ENCODE measurements around the gene SORL1-AS1.
A peak's percentile ranks its signal among the peaks of the same experiment; 100 is the strongest.
"Not testable (repeated sequence)": the region's sequence is repeated elsewhere in the genome, so short reads cannot be mapped to it uniquely, and the experiment has no call there.

SORL1-AS1 gene

GRCh38 chr11:121452609-121453150 lies at the start of gene SORL1-AS1:
Gene SORL1-AS1 (minus strand): TSS chr11:121452967.
- DNase-seq = peak; percentile 80

GRCh38 chr11:121500717-121501116 lies 48.0 kb upstream of the SORL1-AS1 start:
- no peak for DNase-seq

- no peak for DNase-seq
Observed at GRCh38 chr11:121500275-121500674, 47.5 kb upstream of the SORL1-AS1 start.

GRCh38 chr11:121499405-121499804 lies 46.6 kb upstream of the SORL1-AS1 start:
- no peak for DNase-seq

- DNase-seq = peak; percentile 57
Observed at GRCh38 chr11:121497176-121497998, 44.6 kb upstream of the SORL1-AS1 start.

GRCh38 chr11:121494355-121495099 lies 41.8 kb upstream of the SORL1-AS1 start:
- no peak for DNase-seq

GRCh38 chr11:121489823-121490222 lies 37.1 kb upstream of the SORL1-AS1 start:
- no peak for DNase-seq

DNA sequence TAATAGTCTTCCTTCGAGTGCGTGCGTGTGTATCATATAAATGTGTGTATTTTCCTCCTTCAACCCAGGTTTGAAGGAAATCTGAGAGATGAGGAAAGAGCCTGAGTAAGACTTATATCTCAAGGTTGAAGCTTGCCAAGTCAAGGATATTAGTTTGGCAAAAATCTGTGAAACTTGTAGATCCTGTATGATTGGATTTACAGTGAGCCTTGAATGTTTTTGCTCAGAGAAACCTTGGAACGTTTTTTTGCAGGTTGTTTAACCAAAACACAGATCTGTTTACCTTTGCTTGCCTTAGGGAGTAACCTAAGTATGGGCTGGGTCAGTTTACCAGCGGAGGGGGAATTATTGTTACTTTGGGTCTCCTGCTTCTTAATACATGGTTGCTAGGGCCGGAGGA lies 35.9 kb upstream of the SORL1-AS1 start:
- DNase-seq = no peak

- no peak for DNase-seq
Observed at GRCh38 chr11:121488170-121488569, 35.4 kb upstream of the SORL1-AS1 start.

DNA sequence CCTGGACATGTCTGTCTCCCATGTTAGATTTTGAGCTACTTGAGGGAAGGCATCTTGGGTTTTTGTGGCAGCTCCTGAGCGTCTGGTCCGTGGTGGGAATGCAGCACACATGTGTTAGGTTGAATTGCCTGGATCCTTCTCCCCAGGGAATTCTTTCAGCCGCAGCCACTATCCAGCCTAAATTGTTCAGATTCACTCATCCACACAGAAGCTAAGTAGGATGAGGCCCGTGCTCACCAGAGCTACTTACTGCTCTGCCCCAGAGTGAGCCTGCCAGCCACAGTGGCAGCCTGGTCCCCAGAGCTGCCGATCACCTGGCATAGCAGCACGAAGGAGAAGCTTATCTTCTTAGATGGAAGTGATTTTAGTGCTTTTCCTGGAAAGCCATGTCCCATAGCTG lies 34.4 kb upstream of the SORL1-AS1 start:
- DNase-seq = no peak

DNA sequence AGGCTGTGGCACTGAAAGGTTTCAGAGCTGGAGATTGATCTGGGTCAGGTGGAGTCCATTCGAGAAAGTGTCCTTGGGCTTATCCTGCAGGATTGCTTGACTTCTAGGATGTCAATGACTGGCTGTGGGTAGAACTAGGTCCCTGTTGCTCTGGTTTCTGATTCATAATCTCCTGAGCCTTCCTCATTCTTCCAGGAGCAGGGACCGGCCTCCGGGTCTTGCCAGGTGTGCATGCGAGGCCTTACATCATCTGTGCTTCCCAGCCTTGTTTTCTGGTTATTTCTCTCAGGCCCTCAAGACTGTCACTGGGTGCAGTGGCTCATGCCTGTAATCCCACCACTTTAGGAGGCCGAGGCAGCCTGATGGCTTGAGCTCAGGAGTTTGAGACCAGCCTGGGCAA lies 33.3 kb upstream of the SORL1-AS1 start:
- no peak for DNase-seq

- no peak for DNase-seq
Observed at GRCh38 chr11:121485216-121485615, 32.4 kb upstream of the SORL1-AS1 start.

GRCh38 chr11:121483805-121484480 lies 31.2 kb upstream of the SORL1-AS1 start:
- DNase-seq = no peak

GRCh38 chr11:121482231-121483129 lies 29.7 kb upstream of the SORL1-AS1 start:
- no peak for DNase-seq

GRCh38 chr11:121481484-121482230 lies 28.9 kb upstream of the SORL1-AS1 start:
- not testable (repeated sequence) for DNase-seq

- peak; percentile 12 for DNase-seq
Observed at GRCh38 chr11:121479698-121480238, 27.0 kb upstream of the SORL1-AS1 start.

GRCh38 chr11:121478895-121479697 lies 26.3 kb upstream of the SORL1-AS1 start:
- DNase-seq = no peak

DNA sequence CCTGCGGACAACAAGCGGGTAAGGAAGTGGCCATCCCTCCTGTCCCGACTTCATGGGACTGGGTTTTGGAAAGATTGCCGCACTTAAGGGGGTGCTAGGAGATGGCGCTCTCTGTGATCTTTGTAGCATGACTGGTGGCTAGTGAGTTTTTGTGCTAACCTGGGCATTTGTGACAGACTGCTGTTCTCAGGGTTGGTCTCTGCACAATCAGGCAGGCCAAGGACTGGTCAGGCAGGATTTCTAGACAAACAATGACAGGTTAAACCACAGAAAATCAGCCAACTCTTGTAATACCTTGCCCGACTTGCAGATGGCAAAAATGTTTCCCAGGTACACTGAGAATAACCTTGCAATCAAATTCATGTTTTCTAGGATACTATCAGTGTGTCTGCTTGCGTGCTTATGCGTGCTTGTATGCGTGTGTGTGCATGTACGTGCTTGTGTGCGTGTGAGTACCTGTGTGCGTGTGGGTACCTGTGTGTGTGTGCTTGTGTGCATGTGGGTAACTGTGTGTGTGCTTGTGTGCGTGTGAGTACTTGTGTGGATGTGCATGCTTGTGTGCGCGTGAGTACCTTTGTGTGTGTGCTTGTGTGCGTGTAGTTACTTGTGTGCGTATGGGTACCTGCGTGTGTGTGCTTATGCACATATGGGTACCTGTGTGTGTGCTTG lies 25.6 kb upstream of the SORL1-AS1 start:
- DNase-seq = peak; percentile 84

DNA sequence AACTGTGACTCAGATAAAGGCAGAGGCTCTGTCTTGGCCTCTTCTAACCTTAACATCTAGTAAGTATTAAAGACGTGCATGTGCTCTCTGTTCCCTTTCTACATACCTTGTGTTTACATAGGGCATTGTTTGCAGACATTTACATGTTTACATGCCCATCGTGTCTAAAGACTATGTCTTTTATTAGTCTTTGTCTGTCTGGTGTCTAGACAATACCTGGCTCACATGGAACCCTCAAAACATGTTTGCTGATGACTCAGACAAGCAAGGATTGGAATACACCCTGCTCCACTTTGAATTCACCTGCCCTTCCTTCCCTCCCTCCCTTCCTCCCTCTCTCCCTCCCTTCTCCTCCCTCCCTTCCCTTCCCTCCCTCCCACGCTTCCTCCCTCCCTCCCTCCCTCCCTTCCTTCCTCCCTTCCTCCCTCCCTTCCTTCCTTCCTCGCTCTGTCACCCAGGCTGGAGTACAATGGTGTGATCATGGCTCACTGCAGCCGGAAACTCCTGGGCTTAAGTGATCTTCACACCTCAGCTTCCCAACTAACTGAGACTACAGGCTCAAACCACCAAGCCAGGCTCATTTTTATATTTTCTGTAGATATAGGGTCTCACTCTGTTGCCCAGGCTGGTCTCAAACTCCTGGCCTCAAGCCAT lies 23.7 kb upstream of the SORL1-AS1 start:
- peak; percentile 97 for DNase-seq

Measured in DMS53 (cell line).